DOHH2 (cell line): ENCODE results near the gene IL22.

Source experiments
- H3F3A ChIP-seq: fragments of 200-600 bp; sonication (generic), shearing (Covaris generic); 2 replicates; pipeline ENCODE4 v1.6.0; 2016; ENCODE audit warnings: antibody characterized with exemption, mild to moderate bottlenecking; ENCODE audit not compliant: control insufficient read depth, insufficient read depth
- H3K27ac ChIP-seq: fragments of 200-600 bp; sonication (generic); 2 replicates; pipeline ENCODE4 v1.5.1; 2014; ENCODE audit warnings: low read depth, mild to moderate bottlenecking, low read length, moderate library complexity
- H3K27me3 ChIP-seq: fragments of 200-600 bp; sonication (generic); 2 replicates; pipeline ENCODE4 v1.6.1; 2014; ENCODE audit warnings: mild to moderate bottlenecking, low read length, mixed read lengths; ENCODE audit not compliant: control insufficient read depth
- H3K36me3 ChIP-seq: fragments of 200-600 bp; sonication (generic); 2 replicates; pipeline ENCODE4 v1.6.1; 2014; ENCODE audit warnings: mild to moderate bottlenecking, low read length, moderate library complexity, mixed read lengths; ENCODE audit not compliant: control insufficient read depth
- H3K4me1 ChIP-seq: fragments of 200-600 bp; sonication (generic); 2 replicates; pipeline ENCODE4 v1.6.1; 2014; ENCODE audit warnings: mild to moderate bottlenecking, low read length, mixed read lengths; ENCODE audit not compliant: control insufficient read depth
- H3K4me2 ChIP-seq: fragments of 200-600 bp; sonication (generic); 2 replicates; pipeline ENCODE4 v1.6.0; 2014; ENCODE audit warnings: mild to moderate bottlenecking, low read length, moderate library complexity
- H3K4me3 ChIP-seq: fragments of 200-600 bp; sonication (generic); 2 replicates; pipeline ENCODE4 v1.5.1; 2014; ENCODE audit warnings: mild to moderate bottlenecking, low read length, mixed read lengths
- H3K79me2 ChIP-seq: fragments of 200-600 bp; sonication (generic); 2 replicates; pipeline ENCODE4 v1.6.1; 2014; ENCODE audit warnings: mild to moderate bottlenecking, low read length, mixed read lengths; ENCODE audit not compliant: control insufficient read depth
- H3K9me2 ChIP-seq: fragments of 200-600 bp; sonication (generic); replicated peaks from 2 replicates; pipeline ENCODE4 v1.6.1; 2014; ENCODE audit warnings: mild to moderate bottlenecking, low read length, mixed read lengths; ENCODE audit not compliant: control insufficient read depth
- H3K9me3 ChIP-seq: fragments of 200-600 bp; sonication (generic); 2 replicates; pipeline ENCODE4 v1.6.1; 2014; ENCODE audit warnings: antibody characterized with exemption, low read length, mixed read lengths; ENCODE audit not compliant: control insufficient read depth, insufficient read depth
- H4K20me1 ChIP-seq: fragments of 200-600 bp; sonication (generic); 2 replicates; pipeline ENCODE4 v1.6.0; 2014; ENCODE audit warnings: low read depth, mild to moderate bottlenecking, antibody characterized with exemption, low read length, moderate library complexity; ENCODE audit not compliant: control insufficient read depth, insufficient read depth
- CTCF ChIP-seq: fragments of 200-600 bp; sonication (generic); IDR thresholded peaks from one replicate; pipeline ENCODE4 v1.5.1; 2014; ENCODE audit warnings: antibody characterized with exemption, mild to moderate bottlenecking, low read depth, low read length; ENCODE audit not compliant: poor library complexity, severe bottlenecking
- EZH2phosphoT487 ChIP-seq: fragments of 200-600 bp; sonication (generic); IDR thresholded peaks from 2 replicates; pipeline ENCODE4 v1.6.1; 2017; ENCODE audit warnings: borderline replicate concordance, mild to moderate bottlenecking, antibody characterized with exemption, low read length, moderate library complexity, mixed read lengths

The IL22 gene

DNA sequence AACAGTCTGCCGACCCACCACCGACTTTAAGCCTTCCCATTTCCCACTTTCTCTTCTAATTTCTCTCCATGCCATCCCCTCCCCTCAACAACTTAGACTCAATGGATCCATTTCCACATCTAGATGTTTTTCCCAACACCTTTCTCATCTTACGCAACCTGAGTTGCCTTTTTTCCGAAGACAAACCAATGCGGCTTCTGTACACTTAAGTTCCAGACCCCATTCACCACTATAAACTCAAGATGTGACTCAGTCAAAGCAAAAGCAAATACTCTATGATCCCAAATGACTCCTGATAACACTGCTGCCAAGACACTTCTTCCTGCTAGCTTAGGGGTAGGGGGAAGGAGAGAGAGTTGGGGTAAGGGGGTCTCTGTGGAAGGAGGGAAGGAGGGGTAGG is 1.3 kb downstream of the IL22 start:
- Histone ChIP-seq H3K27me3 (peaks cover 7% of the 10 kb centered on the region), H3K27ac (no peak overlapping the region), H3F3A (no peaks in the 10 kb centered on the region), H3K4me2 (no peak overlapping the region), H3K79me2 (no peaks in the 10 kb centered on the region), H3K9me3 (no peaks in the 10 kb centered on the region), H3K4me3 (no peak overlapping the region), H3K36me3 (no peaks in the 10 kb centered on the region), H3K4me1 (no peaks in the 10 kb centered on the region), H4K20me1 (no peaks in the 10 kb centered on the region), H3K9me2 (no peaks in the 10 kb centered on the region)
- TF ChIP-seq CTCF = no peak
- no peak for TF ChIP-seq EZH2phosphoT487

DNA sequence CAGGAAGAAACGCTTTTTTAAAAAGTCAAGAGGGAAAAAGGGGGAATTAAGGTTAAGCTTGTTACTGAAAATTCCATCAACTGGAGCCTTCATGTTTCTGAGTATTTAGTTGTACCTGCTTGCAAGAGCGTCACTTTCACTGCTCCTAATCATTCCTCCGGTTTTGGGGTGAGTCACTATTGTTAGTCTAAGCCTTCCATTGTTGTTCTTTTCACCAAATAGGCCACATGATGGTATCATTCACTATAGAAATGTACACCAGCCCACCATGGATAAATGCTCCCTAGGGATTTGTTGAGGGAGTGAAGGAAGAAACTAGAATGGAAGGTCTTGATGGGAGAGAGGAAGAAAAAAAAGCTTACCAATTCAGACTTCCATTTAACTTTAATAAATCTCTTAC is 3.0 kb downstream of the IL22 start:
- Histone ChIP-seq H3K4me1 (no peaks in the 10 kb centered on the region), H3K9me2 (no peaks in the 10 kb centered on the region), H3K4me3 (no peak overlapping the region), H3K4me2 (no peak overlapping the region), H3F3A (no peaks in the 10 kb centered on the region), H3K27ac (no peak overlapping the region), H3K79me2 (no peaks in the 10 kb centered on the region), H3K27me3 (peaks cover 7% of the 10 kb centered on the region), H3K9me3 (no peaks in the 10 kb centered on the region), H4K20me1 (no peaks in the 10 kb centered on the region), H3K36me3 (no peaks in the 10 kb centered on the region)
- TF ChIP-seq EZH2phosphoT487 (no peak), CTCF (no peak)

- Histone ChIP-seq H3K36me3 (no peaks in the 10 kb centered on the region), H3K79me2 (no peaks in the 10 kb centered on the region), H3K27ac (no peak overlapping the region), H3K4me1 (no peaks in the 10 kb centered on the region), H3F3A (no peaks in the 10 kb centered on the region), H3K4me2 (no peak overlapping the region), H3K9me3 (no peaks in the 10 kb centered on the region), H3K9me2 (no peaks in the 10 kb centered on the region), H3K4me3 (no peak overlapping the region), H4K20me1 (no peaks in the 10 kb centered on the region), H3K27me3 (peaks cover 7% of the 10 kb centered on the region)
- TF ChIP-seq EZH2phosphoT487 = no peak
- no peak for TF ChIP-seq CTCF
These were observed 5.6 kb downstream of the IL22 start for GRCh38 chr12:68247785-68248184.

- TF ChIP-seq CTCF (no peak), EZH2phosphoT487 (no peak)
- Histone ChIP-seq H3K4me2 (no peak overlapping the region), H3F3A (no peaks in the 10 kb centered on the region), H3K36me3 (no peaks in the 10 kb centered on the region), H3K9me3 (no peaks in the 10 kb centered on the region), H3K4me3 (no peak overlapping the region), H4K20me1 (no peaks in the 10 kb centered on the region), H3K27me3 (peaks cover 7% of the 10 kb centered on the region), H3K4me1 (no peaks in the 10 kb centered on the region), H3K27ac (no peak overlapping the region), H3K79me2 (no peaks in the 10 kb centered on the region), H3K9me2 (no peaks in the 10 kb centered on the region)
These were observed 7.1 kb downstream of the IL22 start for GRCh38 chr12:68246350-68246749.
